Pulmonary artery endothelial cell (primary cell): Measurements from ENCODE around the gene ATP6V1F. TPM values are rescaled to one million over a fixed set of nuclear protein-coding genes. Genes with fewer than 3 reads are reported as not detected.
"Not testable (repeated sequence)": the region's sequence is repeated elsewhere in the genome, so short reads cannot be mapped to it uniquely, and the experiment has no call there.

ENCODE experiments used
- DNase-seq: peaks from one replicate; pipeline ENCODE4 v3.0.0-alpha.2; 2011; ENCODE audit warnings: low read depth, low spot score
- total RNA-seq: library from RNA; depleted of rRNA; stranded (reverse); fragments of >200 nt; gene quantifications from 2 replicates; pipeline ENCODE4 v1.2.3, GENCODE V29; 2014

Gene ATP6V1F
- total RNA-seq, 1 donor from 2014 or later = 90.3 TPM

DNA sequence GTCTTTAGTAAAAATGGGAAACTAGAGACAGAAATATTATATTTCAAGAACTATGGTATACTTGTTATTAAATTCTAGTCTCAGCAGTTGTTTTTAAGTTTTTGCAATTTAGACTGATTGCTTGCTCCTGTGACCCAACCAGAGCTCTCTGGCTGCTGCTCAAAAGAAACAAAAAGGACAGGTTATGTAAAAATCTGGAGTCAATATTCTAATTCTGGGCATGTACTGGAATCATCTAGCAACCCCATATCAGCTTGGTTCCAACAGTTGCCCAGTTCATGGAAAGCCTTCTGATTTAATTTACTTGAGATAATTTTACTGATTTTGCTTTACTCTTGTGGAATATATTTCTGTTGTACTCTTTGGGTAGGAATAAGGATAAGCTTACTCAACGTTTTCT lies 37.6 kb downstream of the ATP6V1F start:
- no peak for DNase-seq

DNA sequence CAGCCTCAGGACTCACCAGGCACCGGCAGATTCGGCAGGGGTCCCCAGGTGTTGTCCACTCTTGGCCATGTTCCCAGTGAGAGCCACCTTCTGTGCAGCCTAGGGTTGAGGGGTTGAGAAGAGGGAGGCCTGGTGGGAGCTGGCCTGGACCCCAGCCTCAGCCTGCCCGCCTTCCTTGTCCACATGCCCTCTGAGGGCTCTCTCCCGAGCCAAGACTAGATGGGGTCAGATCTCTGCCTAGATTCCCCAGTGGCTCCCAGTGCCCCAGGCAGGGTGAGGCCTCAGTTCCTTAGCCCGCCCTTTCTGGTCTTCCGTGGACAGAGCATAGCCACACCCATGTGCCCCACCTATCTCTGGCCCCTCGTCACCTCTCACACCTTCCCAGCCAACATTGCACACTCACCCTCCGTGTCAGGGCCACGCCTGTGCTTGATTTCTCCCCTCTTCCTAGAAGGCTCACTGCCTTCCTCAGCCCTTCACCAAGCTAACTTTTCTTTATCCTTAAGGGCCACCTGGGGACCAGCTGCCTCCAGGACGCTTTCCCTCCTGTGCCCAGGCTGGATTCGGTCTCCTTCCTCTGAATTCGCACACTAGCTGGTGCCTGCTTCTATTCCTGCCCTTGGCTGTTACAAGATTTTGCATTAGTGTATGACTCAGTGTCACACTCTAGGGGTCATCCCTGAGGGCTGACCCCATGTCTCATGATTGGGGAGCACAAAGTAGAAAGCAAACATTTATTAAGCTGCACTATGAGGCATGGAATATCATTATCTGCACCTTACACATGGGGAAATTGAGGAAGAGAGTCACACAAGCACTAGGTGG lies 40.3 kb downstream of the ATP6V1F start:
- no peak for DNase-seq

DNA sequence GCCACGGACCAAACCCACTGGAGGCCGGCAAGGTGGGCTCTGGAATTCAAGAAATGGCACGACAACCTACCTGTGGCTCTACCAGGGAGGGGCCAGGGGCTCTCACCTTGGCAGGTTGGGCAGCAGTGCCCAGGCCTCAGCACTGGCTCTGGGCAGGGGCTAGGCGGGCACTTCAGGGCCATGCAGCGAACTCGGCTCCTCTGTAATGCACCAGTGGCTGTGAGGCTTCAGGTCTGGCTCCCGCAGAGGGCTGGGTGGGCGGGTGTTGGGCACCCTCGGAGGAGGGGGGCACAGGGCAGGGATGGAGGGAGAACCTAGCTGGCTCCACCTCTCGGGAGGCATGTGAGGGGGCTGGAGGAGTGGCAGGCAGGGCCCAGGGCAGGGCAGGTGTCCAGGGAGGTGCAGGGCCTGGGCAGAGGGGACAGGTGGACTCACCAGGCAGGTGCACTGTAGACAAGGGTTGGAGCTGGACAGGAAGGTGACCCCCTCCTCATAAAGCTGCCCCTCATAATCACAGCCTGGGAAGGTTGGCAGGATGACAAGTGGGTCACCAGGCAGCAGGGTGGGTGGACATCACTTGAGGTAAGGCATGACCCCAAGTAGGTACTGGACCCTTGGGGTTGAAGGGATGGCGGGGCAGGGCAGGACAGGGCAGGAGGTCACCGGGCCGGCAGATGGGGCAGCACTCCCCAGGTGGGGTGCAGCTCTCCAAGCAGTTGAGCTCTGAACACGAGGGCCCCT lies 41.1 kb downstream of the ATP6V1F start:
- DNase-seq = no peak

DNA sequence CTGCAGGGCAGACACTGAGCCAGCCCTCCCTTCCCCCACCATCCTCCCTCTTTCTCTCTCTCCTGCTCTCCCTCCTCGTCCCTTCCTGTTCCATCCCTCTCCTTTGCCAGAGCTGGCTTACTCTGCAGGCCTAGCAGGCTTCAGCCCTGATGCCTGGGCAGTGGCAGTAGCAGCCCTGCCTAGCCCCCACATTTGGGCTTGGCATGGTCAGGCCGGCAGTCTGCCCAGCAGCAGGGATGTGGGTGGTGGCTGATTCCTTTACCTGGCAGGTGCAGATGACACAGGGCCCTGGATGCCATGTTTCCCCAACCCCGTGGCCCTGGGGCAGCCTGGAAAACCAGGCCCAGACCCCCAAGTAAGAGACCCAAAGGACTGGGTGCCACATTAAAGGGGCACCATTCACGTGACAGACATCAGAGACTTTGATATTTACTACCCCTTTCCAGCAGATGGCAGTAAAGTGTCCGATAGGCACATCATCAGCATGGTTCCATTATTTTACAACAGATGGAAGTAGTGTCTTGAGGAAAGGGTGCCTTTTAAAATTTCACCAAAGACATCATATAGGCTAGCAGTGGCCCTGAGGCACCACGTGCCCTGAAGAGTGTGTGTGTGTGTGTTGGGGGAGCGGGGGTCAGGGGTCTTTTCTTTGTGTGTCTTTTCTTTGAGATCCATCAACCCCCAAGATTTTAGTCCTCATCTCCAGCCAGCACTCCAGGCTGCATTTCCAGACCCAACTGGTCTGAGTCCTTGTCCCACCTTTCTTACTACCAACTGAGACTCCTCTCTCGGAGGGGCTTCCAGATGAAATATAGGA lies 41.9 kb downstream of the ATP6V1F start:
- DNase-seq = no peak

DNA sequence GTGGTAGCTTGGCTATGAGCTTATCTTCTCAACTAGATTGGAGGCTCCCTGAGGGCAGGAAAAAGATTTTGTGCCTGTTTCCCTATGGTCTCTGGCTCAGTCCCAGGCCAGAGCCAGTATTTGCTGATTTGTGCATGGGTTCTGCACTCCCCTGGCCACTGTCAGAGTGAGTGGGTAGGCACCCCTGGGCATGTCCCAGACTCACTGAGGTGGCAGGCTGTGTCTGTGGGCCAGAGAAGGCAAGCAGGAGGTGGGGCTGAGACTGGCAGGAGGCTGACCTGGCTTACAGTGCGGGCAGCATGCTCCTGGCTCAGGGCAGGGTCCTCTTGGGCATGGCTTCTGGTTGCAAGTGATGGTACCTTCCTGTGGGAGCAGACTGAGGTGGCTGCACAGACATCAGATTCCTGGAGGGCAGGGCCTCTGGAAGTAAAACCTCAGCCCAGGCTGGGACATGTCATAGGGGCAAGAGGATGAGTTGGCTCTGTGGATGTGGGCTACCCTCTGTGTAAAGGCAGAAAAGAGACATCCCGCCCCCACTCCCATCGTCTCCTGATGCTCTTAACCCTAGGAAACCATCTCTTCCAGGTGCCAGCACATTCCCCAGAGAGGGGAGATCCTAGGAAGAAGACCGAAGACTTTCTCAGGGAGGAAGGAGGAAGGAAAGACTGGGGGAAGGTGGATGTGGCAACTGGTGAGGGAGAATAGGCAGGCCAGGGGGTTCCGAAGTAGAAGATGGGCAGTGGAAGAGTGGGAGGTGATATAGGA lies 43.5 kb downstream of the ATP6V1F start:
- no peak for DNase-seq

DNA sequence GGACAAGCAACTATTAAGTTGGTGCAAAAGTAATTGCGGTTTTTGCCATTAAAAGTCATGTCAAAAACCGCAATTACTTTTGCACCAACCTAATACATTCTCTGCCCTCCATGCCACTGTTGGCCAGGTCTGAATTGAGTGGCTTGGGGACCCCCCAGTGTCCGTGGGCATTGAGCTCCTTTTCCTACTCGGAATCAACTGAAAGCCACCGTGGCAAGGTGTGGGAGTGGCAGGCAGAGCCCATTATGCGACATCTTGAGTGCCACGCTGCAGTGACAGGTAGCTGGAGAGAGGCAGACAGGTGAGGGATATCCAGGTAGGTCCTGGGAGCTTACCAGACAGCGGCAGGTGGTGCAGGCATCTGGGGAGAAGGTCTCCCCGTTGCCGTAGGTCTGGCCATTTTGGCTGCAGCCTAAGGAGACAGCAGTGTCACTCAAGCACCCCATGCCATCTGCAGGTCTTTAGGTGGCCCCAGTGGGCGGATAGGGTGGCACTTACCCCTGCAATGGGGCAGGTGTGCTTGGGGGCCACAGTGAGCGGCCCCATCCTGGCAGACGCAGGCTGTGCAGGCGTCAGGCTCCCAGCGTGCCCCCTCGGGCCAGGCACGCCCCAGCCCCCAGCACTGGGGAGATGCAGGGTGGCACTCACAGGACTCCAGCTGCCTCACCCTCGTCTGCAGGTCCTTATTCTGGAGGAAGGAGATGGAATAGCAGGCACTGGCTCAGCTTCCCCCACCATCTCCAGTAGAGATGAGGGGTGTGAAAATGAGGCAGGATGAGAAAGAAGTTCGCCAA lies 44.3 kb downstream of the ATP6V1F start:
- DNase-seq = no peak

DNA sequence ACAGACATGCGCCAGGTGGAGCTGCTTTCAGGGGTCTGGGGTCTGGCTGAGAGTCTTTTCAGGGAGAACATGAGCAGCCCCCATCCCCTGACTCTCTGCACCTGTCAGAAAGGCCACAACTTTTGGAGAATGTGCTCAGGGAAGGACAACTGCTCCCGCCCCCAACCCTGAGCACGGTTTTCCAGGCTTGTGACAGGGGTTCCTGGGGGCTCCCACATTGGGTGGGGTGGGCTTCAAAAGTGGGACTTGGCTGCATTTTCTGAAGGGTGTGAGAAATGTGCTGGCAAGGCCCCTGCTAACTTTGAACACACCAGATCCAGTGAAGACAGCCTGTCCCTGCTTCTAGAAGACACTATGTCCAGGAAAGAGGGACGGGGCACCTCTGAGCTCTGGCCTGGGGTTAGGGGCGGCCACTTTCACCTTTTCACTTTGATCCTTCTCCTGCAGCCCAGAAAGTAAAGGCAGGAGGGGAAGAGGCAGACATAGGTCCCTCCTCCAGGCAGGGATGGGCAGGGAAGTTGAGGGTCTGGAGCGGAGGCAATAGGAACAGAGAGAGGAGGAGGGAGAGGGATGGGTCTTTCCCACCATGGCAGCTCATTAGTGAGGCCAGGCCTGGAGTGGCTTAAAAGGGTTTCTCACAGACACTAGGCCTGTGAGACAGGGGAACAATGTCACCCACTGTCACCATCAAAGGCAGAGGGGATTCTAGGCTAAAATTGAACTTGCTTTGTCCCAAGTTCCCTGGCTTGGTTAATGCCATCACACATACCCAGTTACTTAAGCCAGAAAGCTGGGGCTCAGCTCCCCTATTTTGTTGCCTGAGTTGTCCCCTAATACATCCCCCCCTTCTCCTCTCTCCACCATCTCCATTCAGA lies 46.3 kb downstream of the ATP6V1F start:
- DNase-seq = no peak

DNA sequence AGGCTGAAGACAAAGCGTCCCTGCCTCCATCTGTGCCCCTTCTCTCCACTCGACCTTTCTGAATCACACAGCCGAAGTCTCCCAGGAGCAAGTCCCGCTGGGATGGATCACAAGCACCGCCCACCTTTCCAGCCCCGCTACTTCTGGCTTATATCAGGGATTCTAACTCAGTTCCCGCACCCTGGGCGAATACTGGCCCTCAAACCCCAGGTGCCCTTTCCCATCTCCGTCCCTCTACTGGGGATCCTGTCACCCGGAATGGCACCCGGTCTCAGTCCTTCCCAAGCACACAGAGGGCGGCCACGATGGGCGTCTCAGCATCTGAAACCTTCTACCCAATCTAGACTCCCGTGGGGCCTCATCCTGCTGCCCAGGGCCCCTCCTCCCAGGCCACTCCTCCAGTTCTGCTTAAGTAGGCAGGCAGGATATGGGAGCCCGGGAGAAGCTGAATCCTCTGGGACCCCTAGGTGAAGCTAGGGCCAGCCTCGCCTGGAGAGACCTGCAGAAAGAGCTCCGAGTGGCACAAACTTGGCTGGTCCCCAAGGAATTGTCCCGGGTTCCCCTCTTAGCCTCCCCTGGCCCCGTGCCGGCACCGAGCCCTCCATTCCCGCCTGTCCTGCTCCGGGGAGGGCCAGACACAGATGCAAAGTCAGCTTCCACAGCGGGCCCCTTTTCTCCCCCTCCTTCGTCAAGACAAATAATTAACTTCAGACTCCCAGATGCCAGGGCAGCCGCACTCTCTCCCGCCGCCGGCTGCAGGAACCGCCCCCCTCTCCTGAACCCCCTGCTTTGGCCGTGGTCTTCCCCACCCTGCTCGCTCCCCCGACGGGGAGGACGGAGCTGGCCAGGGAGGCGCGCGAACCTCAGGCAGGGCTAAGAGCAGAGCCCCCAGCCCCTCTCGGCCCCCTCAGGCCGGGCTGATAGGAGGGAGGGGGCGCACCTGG lies 47.2 kb downstream of the ATP6V1F start:
- DNase-seq = no peak

DNA sequence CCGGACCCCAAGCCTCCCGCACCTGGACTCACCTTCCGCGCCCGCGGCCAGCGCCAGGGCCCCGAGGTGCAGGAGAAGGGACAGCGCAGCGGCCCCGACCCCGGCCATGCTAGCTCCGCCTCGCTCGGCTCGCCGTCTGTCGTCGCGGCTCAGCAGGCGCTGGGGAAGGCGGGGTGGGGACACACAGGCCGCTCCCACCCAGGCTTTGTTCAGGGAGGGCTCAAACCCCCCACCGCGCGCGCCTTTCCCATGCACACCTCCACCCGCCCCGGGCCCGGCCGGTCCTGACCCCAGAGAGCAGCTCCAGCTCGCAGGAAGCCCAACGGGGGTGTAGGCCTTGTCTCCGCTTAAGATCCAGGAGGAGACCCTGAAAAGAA lies 47.9 kb downstream of the ATP6V1F start, which contains the start of gene KCP:
TSS of gene KCP (minus strand) at position 141 of the 377 bp plus-strand sequence. CDS start at position 108, 33 bp downstream.
- DNase-seq = no peak

DNA sequence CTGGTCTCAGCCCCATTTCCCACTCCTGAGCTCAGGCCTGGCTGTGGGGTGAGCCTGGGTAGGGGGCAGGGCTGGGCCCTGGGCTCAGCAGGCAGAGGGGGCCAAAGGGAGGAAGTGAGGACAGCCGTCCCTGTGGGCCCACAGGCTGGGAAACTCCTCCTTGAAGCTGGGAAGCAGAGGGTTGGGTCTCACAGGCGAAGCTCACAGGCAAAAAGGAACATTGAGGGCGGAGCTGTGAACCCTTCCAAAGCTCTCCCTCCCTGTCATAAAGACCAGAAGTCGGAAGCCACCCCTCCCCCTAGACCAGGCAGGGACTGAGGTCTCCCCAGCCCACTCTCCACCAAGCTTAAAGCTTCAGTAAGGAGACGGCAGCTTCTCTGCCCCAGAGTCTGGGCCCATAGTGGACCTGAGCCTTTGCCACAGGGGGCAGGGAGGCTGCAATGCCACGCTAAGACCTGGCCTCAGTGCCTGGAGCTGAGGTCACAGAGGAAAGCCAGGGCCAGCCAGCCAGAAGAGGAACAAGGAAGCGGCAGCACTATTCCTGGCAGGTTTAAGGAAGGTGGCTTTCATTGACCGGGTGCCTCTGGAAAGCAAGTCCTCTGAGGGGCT lies 48.9 kb downstream of the ATP6V1F start:
- no peak for DNase-seq

DNA sequence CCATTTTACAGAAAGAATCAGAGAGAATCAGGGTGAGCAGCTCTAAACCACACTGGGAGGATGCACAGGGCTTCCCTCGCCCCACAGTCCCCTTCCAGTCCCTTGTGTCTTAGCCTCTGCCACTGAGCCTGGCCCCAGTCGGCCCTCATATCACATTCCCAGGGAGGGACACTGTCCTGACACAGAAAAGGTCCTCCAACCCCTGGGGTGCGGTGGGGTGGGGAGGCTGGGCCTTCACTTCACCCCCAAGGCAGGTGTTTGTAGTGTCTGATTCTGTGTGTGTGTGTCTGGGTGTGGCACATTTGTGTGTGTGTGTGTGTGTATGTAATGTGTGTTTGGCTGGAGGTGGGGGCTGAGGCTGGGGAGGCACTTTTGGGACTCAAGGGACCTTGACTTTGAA lies 49.6 kb downstream of the ATP6V1F start:
- no peak for DNase-seq

DNA sequence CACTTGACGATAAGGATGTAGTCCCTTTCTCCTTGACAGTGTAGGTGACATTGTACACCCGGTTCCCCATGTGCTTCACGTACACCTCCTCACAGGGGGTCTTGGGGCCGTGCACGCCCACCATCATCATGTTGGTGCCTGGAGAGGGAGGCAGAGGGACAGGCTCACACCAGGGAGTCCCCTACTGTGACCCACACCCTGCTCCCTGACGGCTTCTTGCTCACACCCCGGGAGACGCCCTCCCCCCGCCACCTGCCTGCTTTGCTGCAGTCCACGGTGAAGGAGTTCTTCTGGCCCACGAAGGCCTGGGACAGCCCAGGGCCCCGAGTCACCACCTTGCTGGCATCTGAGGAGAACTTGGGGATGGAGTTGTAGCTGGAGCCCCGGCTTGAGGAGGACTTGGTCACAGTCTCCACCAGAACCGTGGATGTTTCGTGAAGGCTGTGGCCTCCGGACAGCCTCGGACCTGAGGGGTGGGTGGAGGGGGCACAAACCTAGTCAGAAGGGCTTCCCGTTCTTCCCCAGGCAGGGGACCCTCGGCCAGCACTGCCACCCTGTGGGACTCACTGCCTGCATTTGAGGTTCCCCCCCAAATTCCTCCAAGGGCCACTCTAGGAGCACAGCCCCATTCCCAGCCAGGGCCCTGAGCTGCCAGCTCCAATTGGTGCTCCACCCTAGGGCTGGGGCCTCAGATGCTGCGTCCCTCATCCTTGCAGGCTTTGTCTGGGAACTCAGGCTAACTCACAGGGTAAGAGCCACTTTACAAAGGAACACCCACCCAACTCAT lies 50.2 kb downstream of the ATP6V1F start:
- not testable (repeated sequence) for DNase-seq

DNA sequence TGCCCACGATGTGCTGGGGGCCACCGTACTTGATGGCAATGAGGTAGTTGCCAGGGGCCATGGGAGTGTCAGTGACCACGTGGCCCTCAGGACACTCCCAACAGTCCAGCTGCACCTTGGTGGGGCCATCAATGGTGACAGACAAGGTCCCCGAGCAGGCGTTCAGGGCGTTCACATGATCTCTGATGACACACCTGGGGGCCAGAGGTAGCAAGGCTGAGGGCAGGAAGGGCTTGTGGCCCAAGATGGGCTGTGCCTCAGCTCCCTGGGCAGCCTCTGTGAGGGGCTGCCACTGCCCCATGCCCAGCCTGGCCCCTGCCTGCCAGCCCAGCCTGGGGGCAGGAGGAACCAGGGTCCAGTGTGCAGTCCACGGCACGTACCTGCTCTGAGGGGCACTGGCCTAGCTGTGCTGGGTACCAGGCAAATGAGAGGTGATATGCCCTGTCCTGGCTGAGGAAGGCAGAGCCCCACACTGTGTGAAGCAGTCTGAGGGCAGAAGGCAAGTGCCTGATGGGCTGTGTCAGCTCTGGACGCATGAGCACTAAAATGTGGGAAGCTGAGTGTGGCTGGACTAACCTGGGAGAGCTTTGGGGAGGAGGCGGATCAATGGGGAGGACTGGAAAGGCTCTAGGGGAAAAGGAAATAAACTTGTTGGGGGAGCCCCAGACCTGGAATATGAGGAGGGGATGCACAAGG lies 51.4 kb downstream of the ATP6V1F start:
- no peak for DNase-seq

DNA sequence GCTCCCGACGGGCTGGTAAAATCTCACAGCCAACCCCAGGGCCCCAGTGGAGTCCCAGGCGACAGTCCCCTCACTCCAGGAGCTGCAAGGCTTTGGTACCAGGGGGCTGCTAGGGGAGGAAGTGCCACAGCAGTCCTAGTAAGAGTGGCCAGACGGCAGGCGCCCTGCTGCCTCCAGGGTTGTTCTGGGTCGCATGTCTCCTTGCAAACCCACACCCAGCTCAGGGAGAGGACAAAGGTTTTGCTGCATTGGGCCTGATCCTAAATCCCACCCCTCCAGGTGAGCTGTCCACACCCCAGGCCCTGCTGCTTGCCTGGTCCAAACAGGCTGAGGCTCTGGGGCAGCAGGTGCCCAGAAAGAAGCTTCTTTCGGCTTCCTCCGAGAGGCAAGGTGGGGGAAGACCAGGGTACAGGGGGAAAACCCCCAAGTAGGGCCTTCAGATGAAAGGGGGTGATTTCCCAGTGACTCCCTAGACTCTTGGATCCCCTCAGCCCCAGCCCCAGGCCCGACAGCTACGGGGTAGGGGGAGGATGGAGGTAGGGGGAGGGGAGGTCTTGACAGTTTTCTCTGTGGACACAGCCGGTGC lies 52.0 kb downstream of the ATP6V1F start:
- DNase-seq = no peak

DNA sequence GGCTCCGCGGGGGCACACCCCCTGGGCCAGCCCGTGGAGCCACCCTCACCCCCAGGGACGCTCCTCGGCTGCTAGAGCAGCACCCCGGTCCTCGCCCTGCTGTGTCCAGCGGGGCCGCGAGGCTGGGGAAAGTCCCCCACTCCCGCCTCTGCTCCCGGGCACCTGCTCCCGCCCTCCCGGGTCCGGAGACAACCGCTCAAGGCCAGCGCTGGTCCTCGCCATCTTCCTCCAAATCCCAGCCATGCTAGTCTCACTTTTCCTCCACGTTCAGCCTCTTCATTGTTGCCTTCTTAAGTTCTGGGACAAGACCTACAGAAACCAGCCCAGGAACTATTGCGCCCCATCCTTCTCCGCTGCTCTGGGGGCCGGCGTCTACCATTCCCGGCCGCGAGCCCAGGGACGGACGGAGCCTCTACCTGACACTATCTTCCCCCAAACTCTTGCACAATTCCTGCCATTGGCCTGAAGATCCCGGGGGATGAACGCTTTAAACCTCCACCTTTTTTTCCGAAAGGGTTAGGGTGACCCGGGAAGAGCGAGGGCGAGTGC lies 52.7 kb downstream of the ATP6V1F start:
- no peak for DNase-seq
